PC-9 (cell line): Measurements from ENCODE around the gene TNFSF13B. TPM values are rescaled to one million over a fixed set of nuclear protein-coding genes. Genes with fewer than 3 reads are reported as not detected.

Experiments used
- BruUV-seq: library from RNA; stranded (reverse); fragments of 400-500 nt; replicated peaks from 2 replicates; lab custom pipeline; 2021; lab: Mats Ljungman, UMichigan
- CTCF ChIA-PET: fragments of 300-600 bp; sonication (Branson Sonifier 250); formaldehyde crosslinking; loops from one replicate; lab custom pipeline; 2022; ENCODE audit warnings: antibody characterized with exemption; lab: Charles Lee
- POLR2A ChIA-PET: fragments of 300-600 bp; sonication (Branson Sonifier 250); formaldehyde crosslinking; loops from one replicate; lab custom pipeline; 2022; ENCODE audit warnings: antibody characterized with exemption; ENCODE audit not compliant: unreplicated experiment; lab: Charles Lee
- DNase-seq, 2 experiments: peaks; one replicate each; pipeline versions ENCODE4 v3.0.0 to v3.0.0-alpha.2; 2015 to 2022; ENCODE audit warnings: mixed read lengths in 1 of 2
- H2AFZ ChIP-seq: fragments of 200-600 bp; sonication (generic); 2 replicates; pipeline ENCODE4 v1.8.1; 2017; ENCODE audit warnings: antibody characterized with exemption
- H3F3A ChIP-seq: fragments of 200-600 bp; sonication (generic); 2 replicates; pipeline ENCODE4 v1.8.1; 2017; ENCODE audit warnings: antibody characterized with exemption, mild to moderate bottlenecking, low read depth; ENCODE audit not compliant: insufficient read depth
- H3K27ac ChIP-seq: fragments of 200-600 bp; sonication (generic); 2 replicates; pipeline ENCODE4 v1.6.1; 2016; ENCODE audit warnings: mixed run types
- H3K27me3 ChIP-seq: fragments of 200-600 bp; sonication (generic); 2 replicates; pipeline ENCODE4 v1.6.1; 2016; ENCODE audit warnings: low read depth, mixed run types; ENCODE audit not compliant: insufficient read depth
- H3K36me3 ChIP-seq: fragments of 200-600 bp; sonication (generic); 2 replicates; pipeline ENCODE4 v1.6.1; 2016; ENCODE audit warnings: low read depth, mixed run types
- H3K4me1 ChIP-seq: fragments of 200-600 bp; sonication (generic); replicated peaks from 2 replicates; pipeline ENCODE4 v1.6.1; 2016; ENCODE audit warnings: mixed run types; ENCODE audit not compliant: insufficient read depth
- H3K4me2 ChIP-seq: fragments of 200-600 bp; sonication (generic); 2 replicates; pipeline ENCODE4 v1.6.1; 2017; ENCODE audit warnings: mixed run types
- H3K4me3 ChIP-seq: fragments of 200-600 bp; sonication (generic); 2 replicates; pipeline ENCODE4 v1.6.1; 2016; ENCODE audit warnings: mixed run types
- H3K79me2 ChIP-seq: fragments of 200-600 bp; sonication (generic); 2 replicates; pipeline ENCODE4 v1.6.1; 2017; ENCODE audit warnings: low read depth, mixed run types
- H3K9me2 ChIP-seq: fragments of 200-600 bp; sonication (generic); 2 replicates; pipeline ENCODE4 v1.8.1; 2017; ENCODE audit warnings: mild to moderate bottlenecking; ENCODE audit not compliant: insufficient read depth
- H3K9me3 ChIP-seq: fragments of 200-600 bp; sonication (generic); 2 replicates; pipeline ENCODE4 v1.8.1; 2016; ENCODE audit warnings: low read depth; ENCODE audit not compliant: insufficient read depth
- H4K20me1 ChIP-seq: fragments of 200-600 bp; sonication (generic); 2 replicates; pipeline ENCODE4 v1.8.1; 2017; ENCODE audit not compliant: insufficient read depth
- CTCF ChIP-seq: fragments of 200-600 bp; sonication (generic); conservative IDR thresholded peaks from 2 replicates; pipeline ENCODE4 v1.6.1; 2017; ENCODE audit warnings: mixed run types, antibody characterized with exemption, mild to moderate bottlenecking, moderate library complexity
- EZH2 ChIP-seq: fragments of 200-600 bp; sonication (generic); IDR thresholded peaks from 2 replicates; pipeline ENCODE4 v1.8.0; 2017; ENCODE audit warnings: antibody characterized with exemption, low read depth
- intact Hi-C: fragments of 100-400 bp; cut with micrococcal nuclease; formaldehyde crosslinking; loops from one replicate; pipeline ENCODE4 v1.10.0; 2022; ENCODE audit not compliant: unreplicated experiment
- total RNA-seq: library from RNA; stranded (reverse); gene quantifications from 2 replicates; pipeline ENCODE4 v1.2.3, GENCODE V29; 2021

Gene TNFSF13B
- total RNA-seq, 1 experiment from 2014 or later, result 2.0 TPM

DNA sequence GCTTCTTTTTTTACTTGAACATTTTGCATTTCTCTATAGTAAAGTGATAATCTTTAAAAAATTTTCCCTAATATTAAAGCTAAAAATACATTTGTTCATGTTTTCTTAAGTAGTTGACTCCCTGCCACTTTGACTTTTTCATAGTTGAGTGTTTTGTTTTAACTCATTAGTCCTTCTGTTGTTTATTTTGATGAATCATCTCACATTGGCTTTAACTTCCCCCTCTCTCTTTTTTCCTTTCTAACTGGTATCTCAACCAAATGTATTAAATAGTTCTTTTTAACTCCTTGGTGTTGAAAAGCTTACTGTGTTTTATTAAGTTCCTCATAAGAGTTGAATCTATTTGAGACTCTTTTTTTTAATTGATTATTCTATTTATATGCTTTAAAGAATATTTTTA is 2.8 kb downstream of the TNFSF13B start:
- no peaks in the 10 kb centered on the region for H3K9me2 ChIP-seq
- H3F3A ChIP-seq, result no peaks in the 10 kb centered on the region
- DNase-seq, result no peak
- no peak overlapping the region for H3K27ac ChIP-seq
- no peak for TF ChIP-seq EZH2
- no peak for TF ChIP-seq CTCF
- no TSS peak for BruUV-seq
- no peak overlapping the region for H3K4me3 ChIP-seq
- ChIA-PET POLR2A (no interaction called here), CTCF (interaction anchor here (0.6 kb wide), 1 partner anchor 688 kb away, joined by 5 read pairs; no protein-coding TSS in a partner anchor)
- no peaks in the 10 kb centered on the region for H3K36me3 ChIP-seq
- no peaks in the 10 kb centered on the region for H4K20me1 ChIP-seq
- no peaks in the 10 kb centered on the region for H3K79me2 ChIP-seq
- no peaks in the 10 kb centered on the region for H3K27me3 ChIP-seq
- peaks cover 5% of the 10 kb centered on the region; the same call in 1 of the 2 replicates for H3K4me1 ChIP-seq
- no peak overlapping the region for H2AFZ ChIP-seq
- no peaks in the 10 kb centered on the region for H3K9me3 ChIP-seq
- intact Hi-C loops, result no loop called here
- no peak overlapping the region for H3K4me2 ChIP-seq

DNA sequence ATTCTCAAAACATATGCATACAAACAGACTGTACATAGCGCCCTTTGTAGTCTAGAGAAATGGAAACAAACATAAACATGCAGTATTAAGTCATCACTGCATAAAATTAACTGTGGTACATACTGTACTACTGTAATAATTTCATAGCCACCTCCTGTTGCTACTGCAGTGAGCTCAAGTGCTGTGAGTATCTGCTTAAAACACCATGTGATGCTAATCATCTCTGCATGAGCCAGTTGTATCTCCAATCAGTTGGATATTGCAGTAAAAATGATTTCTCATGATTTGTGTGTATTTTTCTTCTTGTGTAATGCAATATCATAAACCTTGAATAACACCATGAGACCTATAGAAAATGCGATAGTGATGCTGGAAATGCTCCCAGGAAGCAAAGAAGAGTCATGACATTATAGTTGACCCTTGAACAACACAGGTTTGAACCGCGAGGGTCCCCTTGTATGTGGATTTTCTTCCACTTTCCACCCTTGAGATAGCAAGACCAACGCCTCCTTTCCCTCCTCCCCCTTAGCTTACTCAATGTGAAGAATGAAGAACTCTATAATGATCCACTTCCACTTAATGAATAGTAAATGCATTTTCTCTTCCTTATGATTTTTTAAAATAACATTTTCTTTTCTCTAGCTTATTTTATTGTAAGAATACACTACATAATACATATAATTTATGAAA is 4.1 kb downstream of the TNFSF13B start:
- no peaks in the 10 kb centered on the region for H3K79me2 ChIP-seq
- intact Hi-C loops, result no loop called here
- ChIA-PET POLR2A (no interaction called here), CTCF (no interaction called here)
- no peaks in the 10 kb centered on the region for H4K20me1 ChIP-seq
- no peak overlapping the region for H3K4me2 ChIP-seq
- H3K27ac ChIP-seq, result no peak overlapping the region
- no peaks in the 10 kb centered on the region for H3F3A ChIP-seq
- H3K9me2 ChIP-seq, result no peaks in the 10 kb centered on the region
- no peaks in the 10 kb centered on the region for H3K9me3 ChIP-seq
- no peaks in the 10 kb centered on the region for H3K36me3 ChIP-seq
- no peak for TF ChIP-seq EZH2
- TF ChIP-seq CTCF, result no peak
- DNase-seq, result no peak
- no peak overlapping the region for H2AFZ ChIP-seq
- no peaks in the 10 kb centered on the region for H3K27me3 ChIP-seq
- H3K4me1 ChIP-seq, result peaks cover 5% of the 10 kb centered on the region; the same call in 1 of the 2 replicates
- BruUV-seq, result no TSS peak
- no peak overlapping the region for H3K4me3 ChIP-seq

DNA sequence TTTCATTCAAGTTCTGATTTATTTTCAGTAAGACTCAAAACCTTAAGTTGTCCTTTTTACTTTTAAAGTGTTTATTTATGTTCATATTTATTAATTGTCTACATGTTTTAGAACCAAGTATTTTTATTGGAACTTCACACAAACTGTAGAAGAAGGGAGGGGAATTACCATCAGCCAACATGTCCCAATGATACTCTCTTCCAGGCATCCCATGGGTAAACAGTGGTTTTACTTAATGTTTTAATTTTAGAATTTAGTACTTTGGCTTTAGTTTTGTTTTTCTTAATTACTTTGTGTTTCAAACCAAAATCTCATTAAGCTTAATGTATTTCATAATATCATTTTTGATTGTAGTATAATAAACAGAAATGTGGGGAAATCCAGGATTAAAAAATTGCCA is 5.2 kb downstream of the TNFSF13B start:
- no peak for DNase-seq
- no peak overlapping the region for H3K27ac ChIP-seq
- H3K9me3 ChIP-seq, result no peaks in the 10 kb centered on the region
- BruUV-seq, result no TSS peak
- no peaks in the 10 kb centered on the region for H3K79me2 ChIP-seq
- CTCF ChIA-PET, result interaction anchor here (0.6 kb wide), 1 partner anchor 211 kb away, joined by 6 read pairs; no protein-coding TSS in a partner anchor
- H3K36me3 ChIP-seq, result no peaks in the 10 kb centered on the region
- H3K9me2 ChIP-seq, result no peaks in the 10 kb centered on the region
- no peaks in the 10 kb centered on the region for H4K20me1 ChIP-seq
- H3K4me2 ChIP-seq, result no peak overlapping the region
- no peaks in the 10 kb centered on the region for H3K27me3 ChIP-seq
- peaks cover 5% of the 10 kb centered on the region; the same call in 1 of the 2 replicates for H3K4me1 ChIP-seq
- POLR2A ChIA-PET, result no interaction called here
- intact Hi-C loops, result no loop called here
- H3K4me3 ChIP-seq, result no peak overlapping the region
- no peak for TF ChIP-seq EZH2
- TF ChIP-seq CTCF, result no peak
- H3F3A ChIP-seq, result no peaks in the 10 kb centered on the region
- H2AFZ ChIP-seq, result no peak overlapping the region
